Measurements from ENCODE around the gene CD7. TPM values are rescaled to one million over a fixed set of nuclear protein-coding genes. Genes with fewer than 3 reads are reported as not detected.

CD7 gene
- polyA plus RNA-seq, 1 of the 3 experiments (the other 2 are of a cell fraction): 0.07 TPM

DNA sequence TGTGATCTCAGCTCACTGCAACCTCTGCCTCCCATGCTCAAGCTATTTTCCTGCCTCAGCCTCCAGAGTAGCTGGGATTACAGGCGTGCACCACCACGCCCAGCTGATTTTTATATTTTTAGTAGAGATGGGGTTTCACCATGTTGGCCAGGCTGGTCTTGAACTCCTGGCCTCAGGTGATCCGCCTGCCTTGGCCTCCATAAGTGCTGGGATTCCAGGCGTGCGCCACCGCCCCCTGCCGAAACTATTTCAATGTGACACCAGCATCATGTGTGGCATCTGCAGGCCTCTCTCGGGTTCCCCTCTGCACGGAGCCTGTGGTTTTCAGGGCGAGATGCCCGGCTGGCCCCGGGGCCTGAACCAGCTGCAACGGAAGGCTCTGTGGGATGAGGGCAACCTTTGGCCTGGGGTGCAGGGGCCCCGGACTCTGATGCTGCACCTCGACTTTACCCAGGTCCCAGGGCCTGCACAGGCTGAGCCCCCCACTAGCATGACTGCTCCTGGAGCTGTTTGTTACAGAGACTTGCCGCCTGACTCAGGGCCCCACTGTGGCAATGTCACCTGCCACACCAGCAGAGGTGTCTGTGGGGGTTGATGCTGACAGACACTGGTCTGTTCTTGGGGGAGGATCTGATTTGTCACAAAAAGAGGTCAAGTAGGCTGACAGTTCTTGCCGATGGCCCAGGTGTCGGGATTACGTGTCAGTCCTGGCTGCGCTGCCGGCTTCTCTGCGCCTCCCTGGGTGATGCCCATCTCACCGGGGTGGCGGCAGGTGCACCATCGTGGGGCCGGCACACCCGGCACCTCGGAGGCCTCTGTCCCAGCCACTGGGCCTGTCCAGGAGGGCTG, 33.0 kb upstream of the CD7 start:
- Histone ChIP-seq H3K27me3 (ENCODE audit: insufficient read depth) (no peaks in the 10 kb centered on the region; the same call in 1 of the 2 replicates), H3K9me2 (no peaks in the 10 kb centered on the region), H3K9ac (no peak overlapping the region), H3K4me1 (ENCODE audit: control insufficient read depth in 1 of 2, insufficient read depth in 2 of 2, low read depth in 1 of 2, low read length in 1 of 2) (peaks cover 0 to 10% of the 10 kb centered on the region in 2 experiments; a peak in 1 of 4 replicates), H2AFZ (ENCODE audit: low read depth) (no peak overlapping the region), H3K27ac (ENCODE audit: low read depth in 2 of 2, low read length in 1 of 2) (no peak overlapping the region), H3K4me2 (no peak overlapping the region), H3F3A (replicated peaks; ENCODE audit: insufficient read depth) (no peaks in the 10 kb centered on the region), H4K20me1 (ENCODE audit: insufficient read depth) (no peaks in the 10 kb centered on the region), H3K9me3 (no peaks in the 10 kb centered on the region), H3K4me3 (ENCODE audit: low read depth in 2 of 2, low read length in 1 of 2) (no peak overlapping the region), H3K36me3 (replicated peaks in 1 of 2; ENCODE audit: control insufficient read depth in 1 of 2, insufficient read depth in 2 of 2, low read length in 1 of 2) (no peaks in the 10 kb centered on the region), H3K79me2 (ENCODE audit: insufficient read depth) (no peaks in the 10 kb centered on the region)
- 88% methylated on average over 14 of the region's 28 CpGs for WGBS (ENCODE audit: low lambda C conversion rate)
- ChIA-PET POLR2A (no interaction called here), CTCF (interaction anchor here (0.6 to 5.8 kb wide), 24 partner anchors 12 to 204 kb away, joined by 3 to 124 read pairs (median 4); partner anchors contain the start of genes HEXD, OGFOD3 and SECTM1)
- no peak for DNase-seq
- TF ChIP-seq, protein P1, sequence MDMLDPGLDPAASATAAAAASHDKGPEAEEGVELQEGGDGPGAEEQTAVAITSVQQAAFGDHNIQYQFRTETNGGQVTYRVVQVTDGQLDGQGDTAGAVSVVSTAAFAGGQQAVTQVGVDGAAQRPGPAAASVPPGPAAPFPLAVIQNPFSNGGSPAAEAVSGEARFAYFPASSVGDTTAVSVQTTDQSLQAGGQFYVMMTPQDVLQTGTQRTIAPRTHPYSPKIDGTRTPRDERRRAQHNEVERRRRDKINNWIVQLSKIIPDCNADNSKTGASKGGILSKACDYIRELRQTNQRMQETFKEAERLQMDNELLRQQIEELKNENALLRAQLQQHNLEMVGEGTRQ (IDR thresholded peaks at IDR 0.05; ENCODE audit: borderline replicate concordance, low read depth, low read length): no peak
- TF ChIP-seq YY1 (IDR thresholded peaks at IDR 0.05; ENCODE audit: low read depth) (no peak), RAD21 (IDR thresholded peaks at IDR 0.05; ENCODE audit: low read length) (no peak), MXI1 (IDR thresholded peaks at IDR 0.05; ENCODE audit: low read depth, low read length) (no peak), FOSL2 (IDR thresholded peaks at IDR 0.05; ENCODE audit: borderline replicate concordance, low read depth) (no peak)

DNA sequence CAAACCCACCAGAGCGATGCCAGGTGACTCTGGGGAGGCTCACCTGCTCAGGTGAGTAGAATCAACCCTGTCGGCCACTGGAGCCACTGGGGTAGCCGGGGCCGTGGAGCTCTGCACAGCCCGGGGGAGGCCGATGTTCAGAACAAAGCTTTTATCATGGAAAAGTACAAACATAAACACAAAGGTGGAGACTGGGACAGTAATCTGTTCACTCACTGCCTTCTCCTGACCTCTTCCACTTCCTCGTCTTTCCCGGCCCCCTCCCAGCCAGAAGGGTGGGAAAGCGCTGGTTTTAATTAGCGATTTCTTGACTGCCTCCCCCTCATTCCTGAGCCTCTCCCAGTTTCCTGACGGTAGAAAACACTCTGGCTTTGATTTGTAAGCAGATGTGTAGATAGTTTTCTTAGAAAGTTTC, 31.9 kb upstream of the CD7 start:
- Histone ChIP-seq H3K79me2 (ENCODE audit: insufficient read depth) (no peaks in the 10 kb centered on the region), H3K9ac (no peak overlapping the region), H3K4me2 (no peak overlapping the region), H3K9me3 (no peaks in the 10 kb centered on the region), H3K4me3 (ENCODE audit: low read depth in 2 of 2, low read length in 1 of 2) (no peak overlapping the region), H3K9me2 (no peaks in the 10 kb centered on the region), H3K27ac (ENCODE audit: low read depth in 2 of 2, low read length in 1 of 2) (no peak overlapping the region), H3K36me3 (replicated peaks in 1 of 2; ENCODE audit: control insufficient read depth in 1 of 2, insufficient read depth in 2 of 2, low read length in 1 of 2) (no peaks in the 10 kb centered on the region), H4K20me1 (ENCODE audit: insufficient read depth) (no peaks in the 10 kb centered on the region), H2AFZ (ENCODE audit: low read depth) (0 out of 2 replicates have a peak overlapping the region, but pooled peaks have one; percentile 8), H3K4me1 (ENCODE audit: control insufficient read depth in 1 of 2, insufficient read depth in 2 of 2, low read depth in 1 of 2, low read length in 1 of 2) (peaks cover 0 to 10% of the 10 kb centered on the region in 2 experiments; a peak in 1 of 4 replicates), H3K27me3 (ENCODE audit: insufficient read depth) (no peaks in the 10 kb centered on the region; the same call in 1 of the 2 replicates), H3F3A (replicated peaks; ENCODE audit: insufficient read depth) (no peaks in the 10 kb centered on the region)
- WGBS (ENCODE audit: low lambda C conversion rate): 62% methylated on average over 11 of the region's 11 CpGs
- no peak for DNase-seq
- CTCF ChIA-PET: interaction anchor here (1.0 to 5.8 kb wide), 14 partner anchors 11 to 205 kb away, joined by 3 to 124 read pairs (median 8); partner anchors contain the start of genes HEXD, OGFOD3 and SECTM1
- POLR2A ChIA-PET: no interaction called here
- no peak for TF ChIP-seq RAD21 (IDR thresholded peaks at IDR 0.05; ENCODE audit: low read length)
- TF ChIP-seq, protein P2, sequence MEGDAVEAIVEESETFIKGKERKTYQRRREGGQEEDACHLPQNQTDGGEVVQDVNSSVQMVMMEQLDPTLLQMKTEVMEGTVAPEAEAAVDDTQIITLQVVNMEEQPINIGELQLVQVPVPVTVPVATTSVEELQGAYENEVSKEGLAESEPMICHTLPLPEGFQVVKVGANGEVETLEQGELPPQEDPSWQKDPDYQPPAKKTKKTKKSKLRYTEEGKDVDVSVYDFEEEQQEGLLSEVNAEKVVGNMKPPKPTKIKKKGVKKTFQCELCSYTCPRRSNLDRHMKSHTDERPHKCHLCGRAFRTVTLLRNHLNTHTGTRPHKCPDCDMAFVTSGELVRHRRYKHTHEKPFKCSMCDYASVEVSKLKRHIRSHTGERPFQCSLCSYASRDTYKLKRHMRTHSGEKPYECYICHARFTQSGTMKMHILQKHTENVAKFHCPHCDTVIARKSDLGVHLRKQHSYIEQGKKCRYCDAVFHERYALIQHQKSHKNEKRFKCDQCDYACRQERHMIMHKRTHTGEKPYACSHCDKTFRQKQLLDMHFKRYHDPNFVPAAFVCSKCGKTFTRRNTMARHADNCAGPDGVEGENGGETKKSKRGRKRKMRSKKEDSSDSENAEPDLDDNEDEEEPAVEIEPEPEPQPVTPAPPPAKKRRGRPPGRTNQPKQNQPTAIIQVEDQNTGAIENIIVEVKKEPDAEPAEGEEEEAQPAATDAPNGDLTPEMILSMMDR (IDR thresholded peaks at IDR 0.05): no peak
- TF ChIP-seq YY1 (IDR thresholded peaks at IDR 0.05; ENCODE audit: low read depth): no peak
- no peak for TF ChIP-seq TCF12 (IDR thresholded peaks at IDR 0.05)
- no peak for TF ChIP-seq SMC3 (IDR thresholded peaks at IDR 0.05; ENCODE audit: low read depth, low read length)
- TF ChIP-seq TAF1 (IDR thresholded peaks at IDR 0.05; ENCODE audit: borderline replicate concordance, low read depth, low read length): no peak
- TF ChIP-seq FOXM1 (IDR thresholded peaks at IDR 0.05; ENCODE audit: low read depth): no peak
- no peak for TF ChIP-seq ELF1 (IDR thresholded peaks at IDR 0.05)
- TF ChIP-seq POLR2AphosphoS5 (IDR thresholded peaks at IDR 0.05; ENCODE audit: low read depth, low read length): no peak
- TF ChIP-seq RCOR1 (IDR thresholded peaks at IDR 0.05; ENCODE audit: low read length): no peak
- TF ChIP-seq NFIC (IDR thresholded peaks at IDR 0.05; ENCODE audit: borderline replicate concordance): no peak
- TF ChIP-seq, protein P3, sequence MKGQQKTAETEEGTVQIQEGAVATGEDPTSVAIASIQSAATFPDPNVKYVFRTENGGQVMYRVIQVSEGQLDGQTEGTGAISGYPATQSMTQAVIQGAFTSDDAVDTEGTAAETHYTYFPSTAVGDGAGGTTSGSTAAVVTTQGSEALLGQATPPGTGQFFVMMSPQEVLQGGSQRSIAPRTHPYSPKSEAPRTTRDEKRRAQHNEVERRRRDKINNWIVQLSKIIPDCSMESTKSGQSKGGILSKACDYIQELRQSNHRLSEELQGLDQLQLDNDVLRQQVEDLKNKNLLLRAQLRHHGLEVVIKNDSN (IDR thresholded peaks at IDR 0.05; ENCODE audit: borderline replicate concordance, low read depth): no peak
- TF ChIP-seq CHD2 (IDR thresholded peaks at IDR 0.05; ENCODE audit: low read length, partially characterized antibody): no peak
- TF ChIP-seq, protein P1 (IDR thresholded peaks at IDR 0.05; ENCODE audit: borderline replicate concordance, low read depth, low read length): no peak
- no peak for TF ChIP-seq TEAD4 (IDR thresholded peaks at IDR 0.05; ENCODE audit: borderline replicate concordance, insufficient read depth)
- TF ChIP-seq, protein P4, sequence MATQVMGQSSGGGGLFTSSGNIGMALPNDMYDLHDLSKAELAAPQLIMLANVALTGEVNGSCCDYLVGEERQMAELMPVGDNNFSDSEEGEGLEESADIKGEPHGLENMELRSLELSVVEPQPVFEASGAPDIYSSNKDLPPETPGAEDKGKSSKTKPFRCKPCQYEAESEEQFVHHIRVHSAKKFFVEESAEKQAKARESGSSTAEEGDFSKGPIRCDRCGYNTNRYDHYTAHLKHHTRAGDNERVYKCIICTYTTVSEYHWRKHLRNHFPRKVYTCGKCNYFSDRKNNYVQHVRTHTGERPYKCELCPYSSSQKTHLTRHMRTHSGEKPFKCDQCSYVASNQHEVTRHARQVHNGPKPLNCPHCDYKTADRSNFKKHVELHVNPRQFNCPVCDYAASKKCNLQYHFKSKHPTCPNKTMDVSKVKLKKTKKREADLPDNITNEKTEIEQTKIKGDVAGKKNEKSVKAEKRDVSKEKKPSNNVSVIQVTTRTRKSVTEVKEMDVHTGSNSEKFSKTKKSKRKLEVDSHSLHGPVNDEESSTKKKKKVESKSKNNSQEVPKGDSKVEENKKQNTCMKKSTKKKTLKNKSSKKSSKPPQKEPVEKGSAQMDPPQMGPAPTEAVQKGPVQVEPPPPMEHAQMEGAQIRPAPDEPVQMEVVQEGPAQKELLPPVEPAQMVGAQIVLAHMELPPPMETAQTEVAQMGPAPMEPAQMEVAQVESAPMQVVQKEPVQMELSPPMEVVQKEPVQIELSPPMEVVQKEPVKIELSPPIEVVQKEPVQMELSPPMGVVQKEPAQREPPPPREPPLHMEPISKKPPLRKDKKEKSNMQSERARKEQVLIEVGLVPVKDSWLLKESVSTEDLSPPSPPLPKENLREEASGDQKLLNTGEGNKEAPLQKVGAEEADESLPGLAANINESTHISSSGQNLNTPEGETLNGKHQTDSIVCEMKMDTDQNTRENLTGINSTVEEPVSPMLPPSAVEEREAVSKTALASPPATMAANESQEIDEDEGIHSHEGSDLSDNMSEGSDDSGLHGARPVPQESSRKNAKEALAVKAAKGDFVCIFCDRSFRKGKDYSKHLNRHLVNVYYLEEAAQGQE (IDR thresholded peaks at IDR 0.05; ENCODE audit: low read depth, low read length): no peak

Data from SK-N-SH (cell line).